T-cell (primary cell): ENCODE data around the gene MTHFR. TPM values are rescaled to one million over a fixed set of nuclear protein-coding genes. Genes with fewer than 3 reads are reported as not detected.

Source experiments
- ATAC-seq, 4 experiments: fragments of 200-7000 bp in 3 of 4; fragments of 150-1000 bp in 1 of 4; cut with Tn5 transposase; replicated peaks in 1 of 4; 1 replicate in 3 of 4; 2 replicates in 1 of 4; pipeline ENCODE4 v1.10.0; 2021; ENCODE audit warnings: moderate library complexity in 3 of 4, mild to moderate bottlenecking in 2 of 4, moderate number of reproducible peaks in 1 of 4
- CTCF ChIA-PET, 2 donors: fragments of 300-600 bp; sonication (Branson Sonifier 250); formaldehyde crosslinking; loops; one replicate each; lab custom pipeline; 2022; ENCODE audit warnings: antibody characterized with exemption in 2 of 2; lab: Charles Lee
- POLR2A ChIA-PET, 2 donors: fragments of 300-600 bp; sonication (Branson Sonifier 250); formaldehyde crosslinking; loops; one replicate each; lab custom pipeline; 2022; ENCODE audit warnings: antibody characterized with exemption in 2 of 2; lab: Charles Lee
- DNase-seq, 35 experiments: peaks; one replicate each; pipeline versions ENCODE4 v3.0.0 to v3.0.0-alpha.2; 2013 to 2023
- H3K27ac ChIP-seq: one replicate; pipeline ENCODE4 v1.5.1; 2013; ENCODE audit warnings: low read length
- H3K27me3 ChIP-seq, 2 experiments: replicated peaks in 1 of 2; 1 replicate in 1 of 2; 2 replicates in 1 of 2; pipeline versions ENCODE4 v1.6.1 to v1.7.0; 2013; ENCODE audit warnings: low read length in 1 of 2, mixed read lengths in 1 of 2; ENCODE audit not compliant: control insufficient read depth in 2 of 2, insufficient read depth in 2 of 2; ENCODE audit errors: extremely low read depth in 1 of 2
- H3K36me3 ChIP-seq, 2 donors: 1 replicate in 1 of 2; 2 replicates in 1 of 2; pipeline versions ENCODE4 v1.6.1 to v1.7.0; 2013; ENCODE audit warnings: low read length in 1 of 2; ENCODE audit not compliant: control insufficient read depth in 2 of 2, insufficient read depth in 1 of 2; ENCODE audit errors: extremely low read depth in 1 of 2
- H3K4me1 ChIP-seq, 2 experiments: 1 replicate in 1 of 2; 2 replicates in 1 of 2; pipeline versions ENCODE4 v1.6.1 to v1.7.0; 2013; ENCODE audit warnings: low read length in 2 of 2, mixed read lengths in 1 of 2; ENCODE audit not compliant: insufficient read depth in 2 of 2, control insufficient read depth in 1 of 2; ENCODE audit errors: extremely low read depth in 1 of 2
- H3K4me3 ChIP-seq, 2 donors: 1 replicate in 1 of 2; 2 replicates in 1 of 2; pipeline versions ENCODE4 v1.5.1 to v1.7.0; 2013; ENCODE audit warnings: mild to moderate bottlenecking in 2 of 2, low read length in 1 of 2, moderate library complexity in 1 of 2; ENCODE audit not compliant: control insufficient read depth in 1 of 2; ENCODE audit errors: extremely low read depth in 1 of 2
- H3K9me3 ChIP-seq: 2 replicates; pipeline ENCODE4 v1.7.0; 2013
- H3K27ac Mint-ChIP-seq, 2 donors: one replicate each; pipeline ENCODE4 v1.8.0; 2020 to 2021; ENCODE audit warnings: mild to moderate bottlenecking in 2 of 2, mixed read lengths in 2 of 2
- H3K27me3 Mint-ChIP-seq, 2 donors: one replicate each; pipeline ENCODE4 v1.8.0; 2021 to 2022; ENCODE audit warnings: mixed read lengths in 2 of 2
- H3K36me3 Mint-ChIP-seq: one replicate; pipeline ENCODE4 v1.8.0; 2021; ENCODE audit warnings: mixed read lengths
- H3K4me1 Mint-ChIP-seq, 3 donors: one replicate each; pipeline ENCODE4 v1.8.0; 2020 to 2022; ENCODE audit warnings: mixed read lengths in 3 of 3, mild to moderate bottlenecking in 1 of 3
- H3K4me3 Mint-ChIP-seq, 3 donors: one replicate each; pipeline ENCODE4 v1.8.0; 2020 to 2022; ENCODE audit warnings: mild to moderate bottlenecking in 3 of 3, mixed read lengths in 3 of 3, moderate library complexity in 3 of 3
- H3K9me3 Mint-ChIP-seq, 3 donors: one replicate each; pipeline ENCODE4 v1.8.0; 2020 to 2022; ENCODE audit warnings: mixed read lengths in 3 of 3
- WGBS: methylation state at CpG from one replicate; pipeline ENCODE4 v1.1.5; 2013; ENCODE audit warnings: missing lambda C conversion rate; ENCODE audit not compliant: insufficient coverage; 5-methylcytosine and 5-hydroxymethylcytosine counted together
- total RNA-seq, 35 experiments: library from RNA in 6 of 35; stranded (reverse) in 6 of 35; fragments of 120-200 nt in 1 of 35; gene quantifications; one replicate each; pipeline versions ENCODE4 v1.2.1 to v1.2.4 and lab custom pipeline; 2013 to 2026

The MTHFR gene
- total RNA-seq, 5 donors from 2014 or later (not counting 1 experiment from before 2014, with no cell fraction given) = 40.2 to 62.2 (median 48.2) TPM

GRCh38 chr1:11772458-11772857, 33.3 kb downstream of the MTHFR start:
- no peak overlapping the region for H3K27ac Mint-ChIP-seq
- POLR2A ChIA-PET = interaction anchor here in 1 of 2 donors (0.5 kb wide), 1 partner anchor 677 kb away, joined by 5 read pairs; no protein-coding TSS in a partner anchor

GRCh38 chr1:11771481-11772043, 34.2 kb downstream of the MTHFR start:
- Histone ChIP-seq H3K4me3 (no peak overlapping the region), H3K36me3 (no peaks in the 10 kb centered on the region), H3K27me3 (peaks cover 0 to 18% of the 10 kb centered on the region in 2 experiments), H3K27ac (no peak overlapping the region), H3K9me3 (no peaks in the 10 kb centered on the region), H3K4me1 (no peaks in the 10 kb centered on the region)
- ChIA-PET CTCF (interaction anchor here in 1 of 2 donors (0.6 kb wide), 1 partner anchor 475 kb away, joined by 3 read pairs; no protein-coding TSS in a partner anchor), POLR2A (interaction anchor here in 1 of 2 donors (0.7 kb wide), 1 partner anchor 33 kb away, joined by 3 read pairs; no protein-coding TSS in a partner anchor)
- WGBS = 68% methylated on average over 8 of the region's 11 CpGs
- ATAC-seq (no peak), DNase-seq (no peak)
- H3K4me3 Mint-ChIP-seq = no peak overlapping the region
- H3K9me3 Mint-ChIP-seq = no peaks in the 10 kb centered on the region
- no peaks in the 10 kb centered on the region for H3K4me1 Mint-ChIP-seq
- peaks cover 0 to 4% of the 10 kb centered on the region in 2 donors for H3K27me3 Mint-ChIP-seq
- H3K27ac Mint-ChIP-seq = no peak overlapping the region
- no peaks in the 10 kb centered on the region for H3K36me3 Mint-ChIP-seq

More at GRCh38 chr1:11772458-11772857, 33.3 kb downstream of the MTHFR start:
- Mint-ChIP-seq H3K4me3 (no peak overlapping the region), H3K27me3 (peaks cover 0 to 4% of the 10 kb centered on the region in 2 donors), H3K4me1 (no peaks in the 10 kb centered on the region), H3K36me3 (no peaks in the 10 kb centered on the region), H3K9me3 (no peaks in the 10 kb centered on the region)
- H3K4me1 ChIP-seq = no peaks in the 10 kb centered on the region
- H3K36me3 ChIP-seq = no peaks in the 10 kb centered on the region
- ATAC-seq (no peak), DNase-seq (no peak)
- peaks cover 0 to 14% of the 10 kb centered on the region in 2 experiments for H3K27me3 ChIP-seq
- H3K9me3 ChIP-seq = no peaks in the 10 kb centered on the region
- CTCF ChIA-PET = interaction anchor here in 1 of 2 donors (0.6 kb wide), 1 partner anchor 476 kb away, joined by 3 read pairs; no protein-coding TSS in a partner anchor
- H3K4me3 ChIP-seq = no peak overlapping the region
- no peak overlapping the region for H3K27ac ChIP-seq
- WGBS = 67% methylated on average over 1 of the region's 5 CpGs

DNA sequence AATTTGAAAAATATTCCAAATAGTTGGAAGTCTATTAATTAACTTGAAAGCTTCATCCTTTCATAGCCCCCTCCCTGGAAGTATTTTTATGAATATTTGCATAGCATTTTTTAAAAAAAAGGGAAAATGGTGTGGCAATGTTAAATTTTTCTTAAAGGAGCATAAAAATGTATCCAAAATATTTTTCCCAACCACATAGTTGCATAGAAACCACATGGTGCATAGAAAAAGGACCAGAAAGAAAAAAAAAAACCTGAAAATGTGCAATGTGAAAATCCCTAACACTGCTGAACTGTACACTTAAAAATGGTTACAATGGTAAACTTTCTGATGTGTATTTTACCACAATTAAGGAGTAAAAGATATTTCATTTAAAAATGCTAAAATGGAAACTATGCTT, 35.8 kb downstream of the MTHFR start:
- Histone ChIP-seq H3K4me1 (no peaks in the 10 kb centered on the region), H3K36me3 (no peaks in the 10 kb centered on the region), H3K4me3 (no peak overlapping the region), H3K27me3 (peaks cover 0 to 33% of the 10 kb centered on the region in 2 experiments), H3K27ac (no peak overlapping the region), H3K9me3 (no peaks in the 10 kb centered on the region)
- CTCF ChIA-PET = no interaction called here
- POLR2A ChIA-PET = no interaction called here
- ATAC-seq = no peak
- no peak overlapping the region for H3K27ac Mint-ChIP-seq
- DNase-seq = no peak
- no peaks in the 10 kb centered on the region for H3K4me1 Mint-ChIP-seq
- H3K9me3 Mint-ChIP-seq = no peaks in the 10 kb centered on the region
- H3K36me3 Mint-ChIP-seq = no peaks in the 10 kb centered on the region
- H3K27me3 Mint-ChIP-seq = peaks cover 0 to 4% of the 10 kb centered on the region in 2 donors
- no peak overlapping the region for H3K4me3 Mint-ChIP-seq

- Mint-ChIP-seq H3K27ac (no peak overlapping the region), H3K4me1 (no peaks in the 10 kb centered on the region), H3K4me3 (no peak overlapping the region), H3K36me3 (no peaks in the 10 kb centered on the region), H3K9me3 (no peaks in the 10 kb centered on the region), H3K27me3 (peaks cover 0 to under 1% of the 10 kb centered on the region in 2 donors)
- Histone ChIP-seq H3K9me3 (no peaks in the 10 kb centered on the region), H3K27me3 (peaks cover 0 to 31% of the 10 kb centered on the region in 2 experiments), H3K4me1 (no peaks in the 10 kb centered on the region), H3K27ac (no peak overlapping the region), H3K36me3 (no peaks in the 10 kb centered on the region), H3K4me3 (no peak overlapping the region)
- ChIA-PET POLR2A (no interaction called here), CTCF (no interaction called here)
- ATAC-seq = no peak
- DNase-seq = no peak
- 82% methylated on average over 4 of the region's 4 CpGs for WGBS
These were observed 36.5 kb downstream of the MTHFR start for GRCh38 chr1:11769274-11769673.

DNA sequence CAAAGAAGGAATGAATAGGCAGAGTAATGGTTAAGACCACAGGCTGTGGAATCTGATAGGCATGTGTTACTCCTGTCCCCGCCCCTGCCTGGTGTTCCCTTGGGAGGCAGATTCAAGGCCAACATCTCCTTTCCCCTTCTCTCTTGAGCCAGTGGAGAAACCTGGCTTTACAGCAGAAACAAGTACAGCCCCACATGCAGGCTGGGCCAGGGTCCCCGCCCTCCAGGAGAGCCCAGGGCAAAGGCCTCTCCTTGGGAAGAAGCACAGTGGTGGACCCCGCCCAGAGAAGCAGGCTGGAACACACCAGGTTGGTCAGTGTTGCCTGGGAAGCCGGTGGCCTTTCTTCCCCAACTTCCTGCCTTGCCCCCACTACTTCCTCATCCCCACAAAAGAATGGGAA, 36.9 kb downstream of the MTHFR start:
- Mint-ChIP-seq H3K36me3 (no peaks in the 10 kb centered on the region), H3K9me3 (no peaks in the 10 kb centered on the region), H3K27ac (no peak overlapping the region), H3K27me3 (peaks cover 3 to 4% of the 10 kb centered on the region in 2 donors), H3K4me1 (no peaks in the 10 kb centered on the region), H3K4me3 (no peak overlapping the region)
- ATAC-seq (no peak), DNase-seq (no peak)
- H3K27ac ChIP-seq = no peak overlapping the region
- no peaks in the 10 kb centered on the region for H3K36me3 ChIP-seq
- no peak overlapping the region for H3K4me3 ChIP-seq
- ChIA-PET POLR2A (no interaction called here), CTCF (no interaction called here)
- 85% methylated on average over 2 of the region's 4 CpGs for WGBS
- peaks cover 0 to 35% of the 10 kb centered on the region in 2 experiments for H3K27me3 ChIP-seq
- H3K4me1 ChIP-seq = no peaks in the 10 kb centered on the region
- no peaks in the 10 kb centered on the region for H3K9me3 ChIP-seq

DNA sequence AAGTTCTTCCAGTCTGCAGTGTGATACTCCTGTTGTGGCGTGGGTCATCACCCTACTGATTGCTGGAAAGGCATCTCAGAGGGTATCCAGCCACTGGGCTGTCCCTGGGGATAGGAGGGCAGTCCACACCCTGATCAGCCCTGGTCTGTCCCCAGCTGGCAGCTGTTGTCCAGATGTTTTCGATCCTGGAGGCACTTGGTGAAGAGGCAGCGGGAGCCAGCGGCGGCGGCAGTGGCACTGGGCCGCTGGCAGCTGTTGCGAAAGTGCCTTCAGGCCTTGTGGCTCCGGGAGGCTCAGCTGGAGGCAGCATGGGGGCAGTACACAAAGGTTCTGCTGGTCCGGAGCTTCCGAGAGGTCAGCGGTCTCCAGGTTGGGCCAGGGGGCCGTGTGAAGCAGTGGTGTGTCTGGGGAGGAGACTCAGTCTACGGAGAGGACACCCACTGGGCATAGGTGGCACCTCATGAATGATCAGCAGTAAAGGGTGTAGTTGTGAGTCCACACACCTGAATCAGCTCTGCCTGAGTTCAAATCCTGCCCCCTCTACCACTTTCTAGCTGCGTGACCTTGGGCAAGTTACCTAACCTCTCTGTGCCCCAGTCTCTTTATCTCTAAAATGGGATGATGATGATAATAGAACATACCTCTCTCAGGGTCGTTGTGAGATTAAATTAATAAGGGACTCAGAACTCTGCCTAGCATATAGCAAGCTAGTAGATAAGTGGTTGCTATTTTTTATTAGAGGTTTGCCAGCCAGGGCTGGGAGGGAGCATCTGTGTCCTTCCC, 37.7 kb downstream of the MTHFR start:
- peaks cover 0 to 42% of the 10 kb centered on the region in 2 experiments for H3K27me3 ChIP-seq
- Mint-ChIP-seq H3K36me3 (no peaks in the 10 kb centered on the region), H3K4me3 (no peak overlapping the region), H3K27me3 (peaks cover 9% of the 10 kb centered on the region in 2 donors), H3K9me3 (no peaks in the 10 kb centered on the region), H3K27ac (no peak overlapping the region), H3K4me1 (peaks cover 0 to 2% (median 0%) of the 10 kb centered on the region in 3 donors)
- DNase-seq (no peak), ATAC-seq (no peak)
- no peak overlapping the region for H3K27ac ChIP-seq
- ChIA-PET POLR2A (no interaction called here), CTCF (no interaction called here)
- no peaks in the 10 kb centered on the region for H3K36me3 ChIP-seq
- no peaks in the 10 kb centered on the region for H3K9me3 ChIP-seq
- no peaks in the 10 kb centered on the region for H3K4me1 ChIP-seq
- H3K4me3 ChIP-seq = no peak overlapping the region
- 87% methylated on average over 9 of the region's 16 CpGs for WGBS
